Measurements from ENCODE around the gene SLC36A1.
"Not testable (repeated sequence)": the region's sequence is repeated elsewhere in the genome, so short reads cannot be mapped to it uniquely, and the experiment has no call there.

SLC36A1 gene

DNA sequence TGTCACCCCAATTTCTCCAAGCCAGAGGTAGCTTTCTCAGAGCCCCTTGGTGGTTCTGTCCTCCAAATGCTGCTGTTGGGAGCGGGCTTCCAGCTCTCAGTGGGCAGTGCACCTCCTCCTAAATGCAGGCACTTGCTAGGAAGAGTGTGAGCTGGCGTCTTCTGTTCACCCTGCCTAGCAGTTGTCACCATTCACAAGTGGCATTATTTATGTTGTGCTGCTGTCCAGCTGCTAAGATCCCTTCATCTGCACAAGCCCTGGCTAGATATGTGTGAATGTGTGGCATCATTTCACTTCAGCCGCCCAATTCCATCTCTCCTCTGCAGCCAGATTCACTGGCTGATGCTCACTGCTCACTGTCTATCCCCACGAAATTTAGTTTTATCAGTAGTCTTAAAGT lies 43.7 kb downstream of the SLC36A1 start:
- no peak for DNase-seq

- no peak for DNase-seq
Measured at GRCh38 chr5:151492729-151493128, 45.3 kb downstream of the SLC36A1 start.

DNA sequence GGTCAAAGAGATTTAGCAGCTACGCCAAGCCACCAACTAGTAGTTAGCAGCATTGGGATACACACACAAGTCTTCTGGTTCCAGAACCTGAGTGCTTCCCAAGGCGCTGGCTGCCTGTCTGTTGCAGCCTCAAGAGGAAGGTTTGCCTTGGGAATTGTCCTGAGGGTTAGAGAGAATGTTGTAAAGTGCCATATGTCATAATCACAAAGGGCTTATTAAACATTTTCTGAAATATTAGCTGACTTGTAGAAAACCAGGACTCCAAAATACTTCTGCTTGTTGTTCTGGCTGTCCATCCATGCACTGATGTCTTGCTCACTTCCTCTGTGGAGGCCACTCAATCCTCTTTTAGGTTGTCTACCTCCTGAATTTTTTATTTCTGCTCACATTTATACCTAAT lies 46.3 kb downstream of the SLC36A1 start:
- DNase-seq: no peak

DNA sequence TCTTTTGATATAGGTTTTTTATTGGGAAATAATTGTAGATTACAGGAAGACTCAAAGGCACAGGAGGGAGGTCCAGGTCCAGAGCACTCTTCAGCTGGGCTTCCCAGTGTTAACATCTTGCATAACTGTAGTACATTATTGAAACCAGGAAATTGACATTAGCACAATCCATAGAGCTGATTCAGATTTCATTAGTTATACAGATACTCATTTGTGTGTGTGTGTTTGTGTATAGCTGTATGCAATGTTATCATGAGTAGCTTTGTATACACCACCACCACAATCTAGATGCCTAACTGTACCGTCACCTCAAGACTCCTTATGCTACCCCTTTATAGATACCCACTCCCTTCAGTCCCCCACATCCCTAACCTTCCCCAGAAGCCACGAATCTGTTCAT lies 47.9 kb downstream of the SLC36A1 start:
- no peak for DNase-seq

DNA sequence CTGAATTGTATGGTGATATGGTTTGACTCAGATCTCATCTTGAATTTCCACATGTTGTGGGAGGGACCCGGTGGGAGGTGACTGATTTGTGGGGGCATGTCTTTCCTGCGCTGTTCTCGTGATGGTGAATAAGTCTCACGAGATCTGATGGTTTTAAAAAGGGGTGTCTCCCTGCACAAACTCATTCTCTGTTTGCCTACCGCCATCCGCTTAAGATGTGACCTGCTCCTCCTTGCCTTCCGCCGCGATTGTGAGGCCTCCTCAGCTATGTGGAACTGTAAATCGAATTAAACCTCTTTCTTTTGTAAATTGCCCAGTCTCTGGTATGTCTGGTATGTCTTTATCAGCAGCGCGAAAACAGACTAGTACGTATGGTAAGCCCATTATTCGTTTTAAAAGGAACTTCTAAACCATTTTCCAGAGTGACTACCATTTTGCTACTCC lies 48.7 kb downstream of the SLC36A1 start:
- DNase-seq: no peak

DNA sequence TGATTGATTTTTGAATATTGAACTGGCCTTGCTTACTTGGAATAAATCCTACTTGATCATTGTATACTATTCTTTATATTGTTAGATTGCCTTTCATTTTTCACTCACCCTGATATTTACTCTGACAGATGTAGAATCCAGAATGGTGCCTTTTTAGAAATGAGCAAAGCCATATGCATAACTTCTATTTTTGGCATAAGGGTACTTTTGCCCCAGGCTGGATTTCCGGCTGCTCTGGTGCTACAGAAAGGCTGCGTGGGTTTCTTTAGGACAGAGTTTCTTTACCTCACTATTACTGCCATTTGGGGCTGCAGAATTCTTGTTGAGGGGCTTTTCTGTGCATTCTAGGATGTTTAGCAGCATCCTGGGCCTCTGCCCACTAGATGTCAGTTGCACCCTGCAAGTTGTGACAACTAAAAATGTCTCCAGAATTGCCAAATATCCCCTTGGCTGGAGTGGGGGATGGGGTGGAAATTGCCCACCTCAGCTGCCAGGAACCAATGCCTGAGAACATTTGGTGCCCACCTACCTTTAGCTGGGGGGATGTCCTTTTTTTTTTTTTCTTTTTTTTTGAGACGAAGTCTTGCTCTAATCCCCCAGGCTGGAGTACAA lies 50.1 kb downstream of the SLC36A1 start:
- no peak for DNase-seq

GRCh38 chr5:151498395-151499155 lies 51.2 kb downstream of the SLC36A1 start:
- DNase-seq: no peak

GRCh38 chr5:151499501-151500035 lies 52.2 kb downstream of the SLC36A1 start:
- no peak for DNase-seq

GRCh38 chr5:151504006-151504405 lies 56.6 kb downstream of the SLC36A1 start:
- DNase-seq: no peak

DNA sequence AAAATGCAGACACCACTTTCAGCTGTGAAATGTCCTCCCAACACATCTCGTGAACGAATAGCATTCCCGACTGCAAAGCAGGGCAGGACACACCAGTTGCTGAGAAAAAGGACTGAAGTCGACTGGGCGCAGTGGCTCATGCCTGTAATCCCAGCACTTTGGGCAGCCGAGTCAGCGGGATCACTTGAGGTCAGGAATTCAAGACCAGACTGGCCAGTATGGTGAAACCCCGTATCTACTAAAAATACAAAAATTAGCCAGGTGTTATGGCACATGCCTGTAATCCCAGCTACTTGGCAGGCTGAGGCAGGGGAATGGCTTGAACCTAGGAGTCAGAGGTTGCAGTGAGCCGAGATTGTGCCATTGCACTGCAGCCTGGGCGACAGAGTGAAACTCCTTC lies 60.9 kb downstream of the SLC36A1 start:
- not testable (repeated sequence) for DNase-seq

- no peak for DNase-seq
Measured at GRCh38 chr5:151509231-151509630, 61.8 kb downstream of the SLC36A1 start.

GRCh38 chr5:151509836-151510235 lies 62.4 kb downstream of the SLC36A1 start:
- DNase-seq: no peak

GRCh38 chr5:151517122-151517920 lies 69.9 kb downstream of the SLC36A1 start:
- DNase-seq: no peak

GRCh38 chr5:151520294-151520693 lies 72.9 kb downstream of the SLC36A1 start:
- no peak for DNase-seq

DNA sequence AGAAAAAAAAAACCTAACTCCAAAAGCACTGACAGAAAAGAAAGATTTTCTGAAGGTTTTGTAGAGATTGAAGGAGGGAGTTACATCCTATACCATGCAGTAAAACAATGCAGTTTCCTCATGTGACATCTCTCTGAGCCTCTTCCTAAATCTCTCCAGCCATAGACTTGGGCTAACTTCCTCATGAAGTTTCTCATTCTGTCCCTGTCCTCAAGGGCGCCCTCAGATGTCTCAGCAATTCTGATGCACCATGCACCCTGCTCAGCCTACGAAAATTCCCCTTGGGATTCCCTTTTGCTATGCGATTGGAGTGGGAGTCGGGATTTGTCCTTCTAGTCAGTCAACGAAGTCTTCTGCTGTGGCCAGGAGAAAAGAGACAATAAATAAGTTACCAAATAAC lies 74.8 kb downstream of the SLC36A1 start:
- DNase-seq: no peak

DNA sequence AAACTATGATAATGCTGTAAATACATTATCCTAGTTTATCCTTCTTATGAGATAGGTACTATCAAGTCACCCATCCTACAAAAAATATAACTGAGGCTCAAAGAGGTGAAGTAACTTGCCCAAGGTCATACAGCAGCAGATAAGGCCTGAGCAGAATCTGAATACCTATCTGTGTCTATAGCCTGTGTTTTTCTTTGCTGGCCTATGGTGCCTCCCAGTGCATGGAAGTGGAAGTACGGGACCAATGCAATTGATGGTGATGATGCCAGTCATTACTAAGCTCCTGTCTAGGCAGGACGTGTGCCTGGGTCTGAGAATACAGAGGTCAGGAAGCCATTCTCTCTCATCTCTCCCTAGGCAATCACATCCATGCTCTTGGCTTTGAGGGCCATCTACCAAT lies 75.9 kb downstream of the SLC36A1 start:
- DNase-seq: no peak

- DNase-seq: no peak
Measured at GRCh38 chr5:151528153-151528552, 80.8 kb downstream of the SLC36A1 start.

- no peak for DNase-seq
Measured at GRCh38 chr5:151528996-151529395, 81.6 kb downstream of the SLC36A1 start.

GRCh38 chr5:151531581-151531980 lies 84.2 kb downstream of the SLC36A1 start:
- no peak for DNase-seq

- DNase-seq: no peak
Measured at GRCh38 chr5:151532416-151532815, 85.0 kb downstream of the SLC36A1 start.

DNA sequence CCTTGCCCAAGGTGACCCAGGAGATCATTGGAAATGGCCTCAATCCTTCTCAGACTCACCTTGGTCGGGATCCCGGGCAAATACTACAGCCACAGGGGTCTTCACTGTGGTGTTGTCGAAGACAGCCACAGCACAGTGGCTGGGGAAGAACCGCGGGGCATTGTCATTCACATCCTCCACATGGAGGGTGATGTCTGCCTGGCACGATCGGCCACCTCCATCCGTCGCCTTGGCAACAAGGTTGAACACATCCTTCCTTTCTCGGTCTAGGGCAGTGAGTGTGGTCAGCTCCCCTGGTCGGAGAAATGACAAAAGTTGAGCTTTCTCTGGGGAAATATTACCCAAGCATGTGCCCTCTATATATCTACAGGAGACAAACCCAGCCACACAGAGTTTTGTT lies 86.9 kb downstream of the SLC36A1 start:
- no peak for DNase-seq

- DNase-seq: no peak
Measured at GRCh38 chr5:151537044-151537443, 89.6 kb downstream of the SLC36A1 start.

DNA sequence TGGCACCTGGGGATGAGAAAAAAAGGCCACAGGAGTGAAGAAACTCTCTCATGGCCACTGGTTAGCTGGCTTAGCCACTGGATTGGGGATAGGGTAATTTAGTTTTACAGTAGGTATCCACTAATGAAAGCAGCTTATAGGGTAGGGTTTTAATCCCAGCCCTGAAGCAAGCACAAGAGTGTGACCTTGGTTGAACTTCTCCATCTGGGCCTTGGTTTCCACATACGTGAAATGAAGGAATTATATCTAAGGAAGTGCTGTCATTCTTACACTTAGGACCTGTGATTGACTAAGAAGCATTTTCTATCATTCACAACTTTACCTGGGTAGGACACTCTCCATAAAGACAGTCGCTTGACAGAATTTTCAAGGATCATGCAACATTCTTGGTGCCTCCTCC lies 94.2 kb downstream of the SLC36A1 start:
- DNase-seq: no peak

All from NCI-H446 treated with DMSO at 0.1 percent for 48 hours (cell line).